Epidermal melanocyte (primary cell): ENCODE data around the gene CLCNKA.
"Not testable (repeated sequence)": the region's sequence is repeated elsewhere in the genome, so short reads cannot be mapped to it uniquely, and the experiment has no call there.

ENCODE experiments used
- DNase-seq: peaks from one replicate; pipeline ENCODE4 v3.0.0; 2011; ENCODE audit warnings: low spot score; ENCODE audit not compliant: insufficient read length

Gene CLCNKA

GRCh38 chr1:16041200-16041599 lies 19.4 kb downstream of the CLCNKA start:
- no peak for DNase-seq

- no peak for DNase-seq
Observed at GRCh38 chr1:16042096-16042495, 20.3 kb downstream of the CLCNKA start.

- DNase-seq = not testable (repeated sequence)
Observed at GRCh38 chr1:16042654-16043053, 20.8 kb downstream of the CLCNKA start.

- no peak for DNase-seq
Observed at GRCh38 chr1:16043521-16043920, 21.7 kb downstream of the CLCNKA start, which contains the start of gene CLCNKB. CLCNKB (plus strand) TSS chr1:16043782; CDS start chr1:16044493, 711 bp downstream.

- no peak for DNase-seq
Observed at GRCh38 chr1:16043950-16044349, 22.1 kb downstream of the CLCNKA start.

GRCh38 chr1:16046842-16047241 lies 25.0 kb downstream of the CLCNKA start:
- DNase-seq = no peak

GRCh38 chr1:16047791-16048475 lies 26.1 kb downstream of the CLCNKA start:
- DNase-seq = no peak

- no peak for DNase-seq
Observed at GRCh38 chr1:16048573-16049189, 26.8 kb downstream of the CLCNKA start.

GRCh38 chr1:16050328-16050727 lies 28.5 kb downstream of the CLCNKA start:
- no peak for DNase-seq

GRCh38 chr1:16051039-16051438 lies 29.2 kb downstream of the CLCNKA start:
- no peak for DNase-seq

GRCh38 chr1:16051949-16052348 lies 30.1 kb downstream of the CLCNKA start:
- not testable (repeated sequence) for DNase-seq

- DNase-seq = no peak
Observed at GRCh38 chr1:16053781-16054502, 32.1 kb downstream of the CLCNKA start.

GRCh38 chr1:16054598-16055540 lies 33.0 kb downstream of the CLCNKA start:
- DNase-seq = no peak

GRCh38 chr1:16055613-16056520 lies 34.0 kb downstream of the CLCNKA start:
- peak; percentile 88 for DNase-seq

- not testable (repeated sequence) for DNase-seq
Observed at GRCh38 chr1:16056521-16056912, 34.7 kb downstream of the CLCNKA start.

- DNase-seq = not testable (repeated sequence)
Observed at GRCh38 chr1:16057314-16057915, 35.6 kb downstream of the CLCNKA start.

- not testable (repeated sequence) for DNase-seq
Observed at GRCh38 chr1:16058394-16059120, 36.7 kb downstream of the CLCNKA start.

- no peak for DNase-seq
Observed at GRCh38 chr1:16061266-16061665, 39.4 kb downstream of the CLCNKA start.
